Choroid plexus epithelial cell (primary cell): ENCODE measurements around the gene GPAT2.
"Not testable (repeated sequence)": the region's sequence is repeated elsewhere in the genome, so short reads cannot be mapped to it uniquely, and the experiment has no call there.

Experiments
- DNase-seq: peaks from one replicate; pipeline ENCODE4 v3.0.0-alpha.2; 2010; ENCODE audit warnings: low read depth
- H3K4me3 ChIP-seq: 2 replicates; pipeline ENCODE4 v1.5.1; 2011; ENCODE audit warnings: low read depth, mild to moderate bottlenecking, control low read depth, low read length, moderate library complexity
- TF ChIP-seq, protein P1 (sequence below): conservative IDR thresholded peaks from 2 replicates; pipeline ENCODE4 v1.5.1; 2011; ENCODE audit warnings: low read depth, mild to moderate bottlenecking, control low read depth, inconsistent platforms, low read length, moderate library complexity

Gene GPAT2

DNA sequence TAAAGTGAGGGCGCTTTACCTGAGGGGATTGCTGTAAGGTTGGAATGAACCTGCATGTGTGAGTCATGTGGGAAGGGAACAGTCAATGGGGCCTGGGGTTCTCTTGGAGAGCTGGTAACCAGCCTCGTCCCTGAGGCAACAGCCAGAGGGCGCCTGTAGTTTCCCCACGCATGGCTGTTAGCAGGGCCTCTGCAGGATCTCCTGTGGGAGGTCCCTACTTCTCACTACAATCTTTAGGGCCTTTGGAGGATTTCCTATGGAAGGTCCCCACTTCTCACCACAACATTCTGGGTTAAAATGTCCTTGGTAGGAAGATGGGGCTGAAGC lies 23.6 kb downstream of the GPAT2 start:
- not testable (repeated sequence) for H3K4me3 ChIP-seq
- DNase-seq, result peak; percentile 42
- TF ChIP-seq, protein P1, sequence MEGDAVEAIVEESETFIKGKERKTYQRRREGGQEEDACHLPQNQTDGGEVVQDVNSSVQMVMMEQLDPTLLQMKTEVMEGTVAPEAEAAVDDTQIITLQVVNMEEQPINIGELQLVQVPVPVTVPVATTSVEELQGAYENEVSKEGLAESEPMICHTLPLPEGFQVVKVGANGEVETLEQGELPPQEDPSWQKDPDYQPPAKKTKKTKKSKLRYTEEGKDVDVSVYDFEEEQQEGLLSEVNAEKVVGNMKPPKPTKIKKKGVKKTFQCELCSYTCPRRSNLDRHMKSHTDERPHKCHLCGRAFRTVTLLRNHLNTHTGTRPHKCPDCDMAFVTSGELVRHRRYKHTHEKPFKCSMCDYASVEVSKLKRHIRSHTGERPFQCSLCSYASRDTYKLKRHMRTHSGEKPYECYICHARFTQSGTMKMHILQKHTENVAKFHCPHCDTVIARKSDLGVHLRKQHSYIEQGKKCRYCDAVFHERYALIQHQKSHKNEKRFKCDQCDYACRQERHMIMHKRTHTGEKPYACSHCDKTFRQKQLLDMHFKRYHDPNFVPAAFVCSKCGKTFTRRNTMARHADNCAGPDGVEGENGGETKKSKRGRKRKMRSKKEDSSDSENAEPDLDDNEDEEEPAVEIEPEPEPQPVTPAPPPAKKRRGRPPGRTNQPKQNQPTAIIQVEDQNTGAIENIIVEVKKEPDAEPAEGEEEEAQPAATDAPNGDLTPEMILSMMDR, result peak; percentile 46

DNA sequence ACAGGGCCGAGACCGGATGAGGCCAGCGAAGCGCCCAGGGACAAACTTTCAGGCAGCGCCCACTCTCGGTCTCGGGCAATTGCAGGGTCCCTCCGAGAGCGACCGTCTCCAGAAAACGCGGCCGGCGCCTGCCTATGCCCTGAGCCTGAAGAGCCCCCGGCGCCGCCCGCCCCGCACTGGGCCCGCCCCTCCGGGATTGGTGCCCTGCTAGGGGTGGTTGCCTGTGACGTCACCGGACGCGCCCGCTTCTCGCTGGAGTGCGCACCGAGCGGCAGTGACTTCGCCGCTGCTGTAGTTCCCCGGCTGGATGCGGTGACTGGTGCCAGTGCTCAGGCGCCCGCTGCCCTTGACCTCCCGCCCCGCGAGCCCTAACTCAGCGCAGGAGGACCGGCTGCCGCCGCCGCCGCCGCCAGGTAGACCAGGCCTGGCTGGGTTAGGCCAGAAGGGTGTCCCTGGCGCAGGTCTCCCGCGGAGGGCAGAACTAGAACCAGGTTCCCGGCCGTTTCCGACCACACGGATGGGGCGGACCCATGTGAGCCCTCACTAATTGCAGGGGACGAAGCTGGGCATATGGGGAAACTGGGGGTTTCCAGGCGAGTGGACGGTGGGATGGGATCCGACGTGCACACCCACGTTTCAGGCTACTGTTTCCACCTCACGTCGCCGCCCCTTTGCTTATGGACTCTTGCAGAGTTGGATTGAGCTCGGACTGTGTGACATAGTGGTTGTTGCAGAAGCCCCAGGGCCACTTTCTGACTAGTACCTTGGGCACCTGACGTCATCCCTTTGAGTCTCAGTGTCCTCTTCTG lies 24.2 kb downstream of the GPAT2 start:
- peak overlapping the region; percentile 53 for H3K4me3 ChIP-seq
- DNase-seq, result peak; percentile 66

DNA sequence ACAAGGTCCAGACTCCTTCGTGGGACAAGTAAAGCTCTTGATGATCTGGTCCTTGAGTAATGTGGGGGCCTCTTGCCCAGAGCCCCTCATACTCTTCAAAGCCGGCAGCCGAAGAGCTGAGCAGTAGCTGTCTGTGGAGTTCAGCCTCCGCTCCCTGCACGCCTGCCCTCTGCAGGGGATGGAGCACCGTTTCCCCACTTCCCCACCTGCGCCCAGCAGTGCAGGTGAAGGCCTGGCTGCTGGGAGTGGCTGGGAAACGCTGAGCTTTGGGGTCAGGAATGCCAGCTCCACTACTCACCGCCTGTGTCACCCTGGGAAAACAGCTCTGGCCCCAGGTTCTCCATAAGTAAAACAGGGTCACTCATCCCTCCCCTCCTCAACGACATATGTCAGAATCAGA lies 24.9 kb downstream of the GPAT2 start:
- peak overlapping the region; percentile 53 for H3K4me3 ChIP-seq
- DNase-seq, result not testable (repeated sequence)

DNA sequence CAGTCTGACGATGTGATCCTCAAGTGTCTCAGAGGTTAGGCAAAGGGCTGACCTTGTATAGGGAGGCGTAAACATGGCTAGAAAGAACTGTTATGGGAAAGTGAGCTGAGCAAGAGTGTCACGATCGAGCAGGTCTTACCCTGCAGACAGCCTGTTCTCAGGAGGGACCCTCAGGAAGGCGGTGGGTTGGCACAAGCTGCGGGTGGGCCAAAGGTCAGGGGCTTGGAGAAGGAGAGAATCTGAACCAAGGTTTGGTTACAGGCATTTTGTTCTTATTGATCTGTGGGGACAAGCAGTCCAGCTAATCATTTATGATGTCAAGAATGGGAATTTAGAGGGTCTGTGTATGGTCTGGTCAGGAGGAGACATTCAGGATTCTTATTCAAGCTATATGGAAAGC lies 26.7 kb downstream of the GPAT2 start:
- DNase-seq, H3K4me3 ChIP-seq: not testable (repeated sequence)

DNA sequence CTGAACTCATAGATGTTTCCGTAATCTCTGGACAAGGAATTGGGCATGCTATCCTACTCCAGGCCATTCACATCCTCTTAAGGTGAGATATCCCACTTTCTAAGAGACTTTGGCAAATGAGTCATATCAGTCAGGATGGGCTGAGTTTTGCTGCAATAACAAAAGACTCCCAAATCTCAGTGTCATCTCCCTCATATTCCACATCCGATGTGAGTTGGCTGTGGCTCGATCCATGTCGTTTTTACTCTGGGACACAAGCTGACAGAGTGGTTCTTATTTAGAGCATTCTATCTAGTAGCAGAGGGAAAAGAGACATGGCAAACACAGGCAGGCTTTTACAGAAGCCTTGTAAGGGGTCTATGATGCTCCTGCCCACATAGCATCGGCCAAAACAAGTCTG lies 28.5 kb downstream of the GPAT2 start:
- DNase-seq, H3K4me3 ChIP-seq: not testable (repeated sequence)

DNA sequence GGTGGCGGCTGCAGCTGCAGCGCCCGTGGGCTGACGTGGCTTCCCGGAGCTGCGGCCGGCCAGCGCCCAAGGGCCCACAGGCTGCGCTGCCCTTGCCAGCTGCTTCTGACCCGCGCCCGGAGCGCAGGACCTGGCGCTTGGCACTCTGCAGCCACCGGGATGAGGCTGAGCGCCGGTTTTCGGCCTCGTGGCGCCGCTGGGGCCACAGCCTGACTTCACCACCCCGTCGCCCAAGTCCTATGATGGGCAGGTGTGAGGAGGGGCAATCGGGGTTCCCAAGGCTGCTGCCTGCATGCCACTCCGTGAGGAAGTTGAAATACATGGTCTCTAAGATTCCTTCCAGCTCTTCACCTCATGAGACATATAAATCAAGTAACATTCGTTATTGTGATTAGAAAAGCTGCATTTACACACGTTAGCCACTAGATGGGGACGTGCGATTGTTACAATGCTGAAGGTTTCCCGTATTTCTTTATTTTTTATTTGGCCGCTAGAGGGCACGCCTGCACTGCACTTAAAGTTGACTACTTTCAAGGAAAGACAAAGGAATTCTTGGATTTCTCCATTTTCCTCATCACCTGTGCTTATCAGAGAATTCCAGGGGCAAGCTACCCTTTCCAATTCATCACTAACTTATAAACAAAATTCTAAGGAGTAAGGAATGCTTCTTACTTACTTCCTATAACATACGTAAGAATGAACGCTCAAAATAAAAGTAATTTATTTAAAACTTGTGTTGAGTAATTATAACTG lies 42.0 kb downstream of the GPAT2 start:
- DNase-seq, result peak; percentile 67
- TF ChIP-seq, protein P1, result peak; percentile 68
- H3K4me3 ChIP-seq, result peak overlapping the region; percentile 64

DNA sequence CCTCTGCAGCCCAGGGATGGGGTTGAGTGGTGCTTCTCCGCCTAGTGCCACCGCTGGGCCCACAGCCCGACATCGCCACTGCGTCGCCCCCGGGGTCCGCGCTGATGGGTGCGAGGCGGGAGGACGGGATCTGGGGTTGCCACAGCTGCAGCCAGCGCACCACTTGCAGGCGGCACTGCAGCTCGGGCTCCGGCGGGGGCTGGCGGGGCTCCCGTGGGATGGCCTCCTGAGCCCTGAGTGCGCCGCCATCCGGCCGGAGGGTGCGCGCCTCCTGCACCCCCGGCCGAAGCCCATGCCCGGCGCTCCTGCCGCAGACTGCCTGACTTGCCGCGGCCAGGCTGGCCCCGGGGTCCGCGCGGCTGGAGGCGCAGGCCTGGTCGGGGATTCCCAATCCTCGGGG lies 42.6 kb downstream of the GPAT2 start:
- DNase-seq, result not testable (repeated sequence)
- H3K4me3 ChIP-seq, result peak overlapping the region; percentile 64

DNA sequence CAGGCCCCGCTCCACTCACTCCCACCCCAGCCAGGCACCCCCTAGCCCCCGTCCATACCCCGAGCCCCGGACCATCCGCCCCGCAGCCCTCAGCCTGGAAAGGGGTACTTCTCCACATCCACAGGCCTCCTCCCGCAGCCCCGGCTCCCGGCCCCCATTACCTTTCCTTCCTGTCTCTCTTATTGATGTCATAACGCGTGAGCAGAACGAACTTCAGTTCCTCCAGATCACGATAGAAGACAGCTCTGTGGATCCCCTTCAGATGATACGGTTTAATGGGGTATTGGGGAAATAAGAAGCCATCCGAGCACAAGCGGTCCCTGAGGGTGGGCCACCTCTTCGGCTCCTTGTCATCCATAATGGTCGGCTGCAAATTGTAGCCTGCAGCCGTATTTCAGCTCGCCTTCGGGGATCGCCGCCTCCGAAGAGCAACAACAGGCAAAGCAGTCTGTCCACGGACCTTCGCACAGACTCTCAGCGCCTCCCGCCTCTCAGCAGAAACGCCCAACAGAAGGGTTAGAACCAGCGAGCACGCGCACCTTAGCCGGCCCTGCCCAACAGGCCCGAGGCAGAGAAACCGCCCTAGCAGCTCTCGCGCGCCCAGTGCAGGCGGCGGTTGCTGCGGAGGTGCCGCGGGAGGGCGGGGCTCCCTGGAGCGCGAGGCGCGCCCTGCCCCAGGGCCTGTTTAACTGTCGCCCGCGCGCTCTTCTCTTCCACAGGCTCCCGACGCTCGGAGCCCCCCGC lies 43.2 kb downstream of the GPAT2 start, which contains the start of gene ANKRD36C:
Gene ANKRD36C (minus strand): TSS at position 474 of the 744 bp plus-strand sequence. CDS start 116 bp downstream, at position 358.
- DNase-seq, result peak; percentile 48
- peak within 1 kb of the TSS; percentile 75 for H3K4me3 ChIP-seq

DNA sequence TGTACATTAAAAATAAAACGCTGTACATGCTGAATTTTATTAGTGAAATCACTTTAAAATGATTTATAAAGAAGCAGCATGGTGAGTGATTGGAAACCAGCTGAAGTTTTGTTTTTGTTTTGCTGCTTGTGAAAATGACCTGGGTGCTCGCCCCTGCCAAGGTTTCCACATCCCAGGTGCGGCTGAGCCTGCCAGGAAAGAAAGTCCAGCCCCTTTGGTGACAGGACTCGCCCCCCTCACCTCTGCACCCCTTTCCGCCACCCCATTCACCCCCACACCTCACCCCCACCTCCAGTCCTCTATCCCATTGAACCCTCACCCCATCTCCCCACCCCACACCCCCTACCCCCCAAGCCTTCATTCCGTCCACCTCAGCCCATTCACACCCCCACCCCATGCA lies 43.8 kb downstream of the GPAT2 start:
- not testable (repeated sequence) for DNase-seq
- H3K4me3 ChIP-seq, result peak overlapping the region; percentile 44
